Liver (tissue), 9 donors: ENCODE data around the gene CD300H. TPM values are rescaled to one million over a fixed set of nuclear protein-coding genes. Genes with fewer than 3 reads are reported as not detected.
"Not testable (repeated sequence)": the region's sequence is repeated elsewhere in the genome, so short reads cannot be mapped to it uniquely, and the experiment has no call there.

ENCODE experiments used
- DNase-seq: peaks from one replicate; pipeline ENCODE4 v3.0.0-alpha.2; 2017; ENCODE audit warnings: low spot score
- H3K27ac ChIP-seq, 2 donors: one replicate each; pipeline ENCODE4 v1.7.0; 2013; ENCODE audit warnings: inconsistent platforms in 2 of 2, low read length in 2 of 2, control low read depth in 1 of 2, low read depth in 1 of 2, mild to moderate bottlenecking in 1 of 2
- H3K27me3 ChIP-seq, 4 donors: one replicate each; pipeline versions ENCODE4 v1.6.1 to v1.7.0; 2013; ENCODE audit warnings: low read length in 3 of 4, inconsistent platforms in 1 of 4, mild to moderate bottlenecking in 1 of 4, moderate library complexity in 1 of 4; ENCODE audit not compliant: control insufficient read depth in 4 of 4, insufficient read depth in 4 of 4
- H3K36me3 ChIP-seq, 4 donors: one replicate each; pipeline versions ENCODE4 v1.6.1 to v1.7.0; 2013; ENCODE audit warnings: low read length in 3 of 4, mild to moderate bottlenecking in 3 of 4, low read depth in 1 of 4, moderate library complexity in 1 of 4; ENCODE audit not compliant: control insufficient read depth in 4 of 4, insufficient read depth in 3 of 4
- H3K4me1 ChIP-seq, 4 donors: one replicate each; pipeline versions ENCODE4 v1.6.1 to v1.7.0; 2013; ENCODE audit warnings: low read length in 3 of 4, mild to moderate bottlenecking in 3 of 4, moderate library complexity in 1 of 4; ENCODE audit not compliant: control insufficient read depth in 4 of 4, insufficient read depth in 4 of 4
- H3K4me3 ChIP-seq, 3 donors: one replicate each; pipeline versions ENCODE4 v1.6.1 to v1.7.0; 2013; ENCODE audit warnings: low read length in 3 of 3, control low read depth in 1 of 3, low read depth in 1 of 3, mild to moderate bottlenecking in 1 of 3
- H3K9ac ChIP-seq, 2 donors: one replicate each; pipeline ENCODE4 v1.7.0; 2013; ENCODE audit warnings: low read length in 2 of 2, mild to moderate bottlenecking in 2 of 2, moderate library complexity in 2 of 2, control low read depth in 1 of 2, low read depth in 1 of 2
- H3K9me3 ChIP-seq, 4 donors: one replicate each; pipeline versions ENCODE4 v1.6.1 to v1.7.0; 2013; ENCODE audit warnings: low read length in 3 of 4; ENCODE audit not compliant: control insufficient read depth in 4 of 4
- EGR1 ChIP-seq, 2 donors: IDR thresholded peaks; 2 replicates each; pipeline ENCODE4 v1.6.1; 2016 to 2018; ENCODE audit warnings: antibody characterized with exemption in 2 of 2, low read depth in 2 of 2
- FOXA2 ChIP-seq: IDR thresholded peaks from 2 replicates; pipeline ENCODE4 v1.6.1; 2016; ENCODE audit warnings: antibody characterized with exemption
- GABPA ChIP-seq, 2 donors: IDR thresholded peaks in 1 of 2; conservative IDR thresholded peaks in 1 of 2; 2 replicates each; pipeline ENCODE4 v1.6.1; 2016; ENCODE audit warnings: antibody characterized with exemption in 2 of 2, mild to moderate bottlenecking in 1 of 2, moderate library complexity in 1 of 2
- HNF4A ChIP-seq, 2 donors: conservative IDR thresholded peaks; 2 replicates each; pipeline ENCODE4 v1.6.1; 2016; ENCODE audit warnings: antibody characterized with exemption in 2 of 2, mild to moderate bottlenecking in 2 of 2
- JUND ChIP-seq, 2 donors: IDR thresholded peaks; 2 replicates each; pipeline ENCODE4 v1.6.1; 2016; ENCODE audit warnings: antibody characterized with exemption in 2 of 2
- MAX ChIP-seq: IDR thresholded peaks from 2 replicates; pipeline ENCODE4 v1.6.1; 2016; ENCODE audit warnings: antibody characterized with exemption
- RAD21 ChIP-seq, 2 donors: IDR thresholded peaks; 2 replicates each; pipeline ENCODE4 v1.6.1; 2016; ENCODE audit warnings: antibody characterized with exemption in 2 of 2, mild to moderate bottlenecking in 2 of 2
- RXRA ChIP-seq, 2 donors: IDR thresholded peaks; 2 replicates each; pipeline ENCODE4 v1.6.1; 2017 to 2018; ENCODE audit warnings: antibody characterized with exemption in 2 of 2, mild to moderate bottlenecking in 1 of 2
- YY1 ChIP-seq: IDR thresholded peaks from 2 replicates; pipeline ENCODE4 v1.6.1; 2016; ENCODE audit warnings: antibody characterized with exemption, mild to moderate bottlenecking
- WGBS: extraction: QIAGEN DNeasy Blood & Tissue Kit; methylation state at CpG from one replicate; pipeline ENCODE4 v1.1.7; 2013; 5-methylcytosine and 5-hydroxymethylcytosine counted together
- polyA plus RNA-seq, 2 donors: library from polyadenylated mRNA; stranded (reverse) in 1 of 2; unstranded in 1 of 2; fragments of 200-250 nt in 1 of 2; fragments of >200 nt in 1 of 2; fragmentation: Nextera tagmentation in 1 of 2; extraction: Ambion mirVana in 1 of 2; gene quantifications; one replicate each; pipeline versions ENCODE4 v1.2.1 to v1.2.3, GENCODE V29; 2013 to 2015
- total RNA-seq, 2 donors: library from RNA; depleted of rRNA; stranded (reverse); fragments of >200 nt; gene quantifications; one replicate each; pipeline ENCODE4 v1.2.3, GENCODE V29; 2014
- TF ChIP-seq, protein P1 (sequence below): fragments of 150-350 bp; IDR thresholded peaks from 2 replicates; pipeline ENCODE4 v1.5.1; 2017; ENCODE audit warnings: improper control_type of control experiment, low read depth, low read length; ENCODE audit not compliant: missing input control
- TF ChIP-seq, protein P2 (sequence below): IDR thresholded peaks from 2 replicates; pipeline ENCODE4 v1.6.1; 2016; ENCODE audit warnings: antibody characterized with exemption
- donor health status: healthy.
- donor health status: healthy.
- donor health status: healthy.
- donor health status: healthy.
- donor health status: healthy.

CD300H gene
- total and polyA plus RNA-seq, 4 donors = 0.47 TPM; not detected in 3

GRCh38 chr17:74520016-74520434 is 47.3 kb downstream of the CD300H start:
- Histone ChIP-seq H3K27ac (peak overlapping the region; percentile 55 to 73), H3K4me3 (no peak overlapping the region), H3K36me3 (no peaks in the 10 kb centered on the region), H3K27me3 (no peaks in the 10 kb centered on the region), H3K4me1 (no peaks in the 10 kb centered on the region), H3K9ac (no peak overlapping the region), H3K9me3 (no peaks in the 10 kb centered on the region)
- 60% methylated on average over 3 of the region's 3 CpGs for WGBS
- TF ChIP-seq FOXA2 (no peak), MAX (no peak)
- no peak for DNase-seq

GRCh38 chr17:74518413-74518981 is 48.8 kb downstream of the CD300H start:
- not testable (repeated sequence) for DNase-seq, H3K4me3 ChIP-seq, H3K4me1 ChIP-seq, H3K9me3 ChIP-seq, H3K27me3 ChIP-seq, H3K9ac ChIP-seq, H3K27ac ChIP-seq, H3K36me3 ChIP-seq
- 75% methylated on average over 6 of the region's 6 CpGs for whole genome bisulfite sequencing

DNA sequence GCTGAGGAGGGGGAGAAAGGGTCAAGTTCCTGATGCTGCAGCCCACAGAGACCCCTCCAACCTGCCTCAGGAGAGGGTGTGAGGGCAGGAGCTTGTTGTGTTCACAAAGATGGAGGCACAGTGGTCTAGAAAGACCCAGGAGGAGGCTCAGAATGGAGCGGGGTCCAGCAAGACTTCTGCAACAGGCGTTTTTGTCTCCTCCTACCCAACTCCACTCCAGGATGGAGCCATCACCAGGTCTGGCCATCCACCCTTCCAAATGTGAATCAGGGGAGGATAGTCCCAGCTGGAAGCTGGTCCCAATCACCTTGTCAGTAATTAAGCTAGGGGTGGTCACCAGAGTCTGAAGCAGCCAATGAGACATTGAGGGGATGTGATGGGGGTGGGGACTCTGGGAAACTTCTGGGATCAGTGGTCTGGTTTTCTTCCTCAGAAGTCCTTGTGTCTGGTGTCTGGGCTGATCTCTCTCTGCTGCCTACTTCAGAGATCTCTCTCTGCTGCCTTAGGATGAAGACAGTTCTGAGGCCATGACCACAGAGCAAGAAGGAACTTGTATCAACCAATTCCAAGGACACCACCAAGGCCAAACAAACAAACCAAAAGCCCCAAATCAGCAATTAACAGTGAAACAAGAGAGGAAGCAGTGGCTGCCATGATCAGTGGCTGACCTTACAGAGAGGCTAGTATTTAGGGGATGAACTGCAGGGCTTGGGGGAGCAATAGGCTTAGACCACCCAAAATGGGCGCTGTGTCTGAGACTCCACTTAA is 50.6 kb downstream of the CD300H start:
- 85% methylated on average over 3 of the region's 3 CpGs for WGBS
- H3K27me3 ChIP-seq = no peaks in the 10 kb centered on the region
- no peaks in the 10 kb centered on the region for H3K9me3 ChIP-seq
- TF ChIP-seq GABPA (IDR thresholded peaks at IDR 0.05 in 1 of 2, conservative IDR thresholded peaks at IDR 0.05 in 1 of 2) (no peak), MAX (no peak), RAD21 (IDR thresholded peaks at IDR 0.05) (no peak)
- TF ChIP-seq, protein P1, sequence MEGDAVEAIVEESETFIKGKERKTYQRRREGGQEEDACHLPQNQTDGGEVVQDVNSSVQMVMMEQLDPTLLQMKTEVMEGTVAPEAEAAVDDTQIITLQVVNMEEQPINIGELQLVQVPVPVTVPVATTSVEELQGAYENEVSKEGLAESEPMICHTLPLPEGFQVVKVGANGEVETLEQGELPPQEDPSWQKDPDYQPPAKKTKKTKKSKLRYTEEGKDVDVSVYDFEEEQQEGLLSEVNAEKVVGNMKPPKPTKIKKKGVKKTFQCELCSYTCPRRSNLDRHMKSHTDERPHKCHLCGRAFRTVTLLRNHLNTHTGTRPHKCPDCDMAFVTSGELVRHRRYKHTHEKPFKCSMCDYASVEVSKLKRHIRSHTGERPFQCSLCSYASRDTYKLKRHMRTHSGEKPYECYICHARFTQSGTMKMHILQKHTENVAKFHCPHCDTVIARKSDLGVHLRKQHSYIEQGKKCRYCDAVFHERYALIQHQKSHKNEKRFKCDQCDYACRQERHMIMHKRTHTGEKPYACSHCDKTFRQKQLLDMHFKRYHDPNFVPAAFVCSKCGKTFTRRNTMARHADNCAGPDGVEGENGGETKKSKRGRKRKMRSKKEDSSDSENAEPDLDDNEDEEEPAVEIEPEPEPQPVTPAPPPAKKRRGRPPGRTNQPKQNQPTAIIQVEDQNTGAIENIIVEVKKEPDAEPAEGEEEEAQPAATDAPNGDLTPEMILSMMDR = no peak
- H3K9ac ChIP-seq = no peak overlapping the region
- no peaks in the 10 kb centered on the region for H3K4me1 ChIP-seq
- DNase-seq = no peak
- H3K4me3 ChIP-seq = no peak overlapping the region
- H3K36me3 ChIP-seq = no peaks in the 10 kb centered on the region
- H3K27ac ChIP-seq = no peak overlapping the region

DNA sequence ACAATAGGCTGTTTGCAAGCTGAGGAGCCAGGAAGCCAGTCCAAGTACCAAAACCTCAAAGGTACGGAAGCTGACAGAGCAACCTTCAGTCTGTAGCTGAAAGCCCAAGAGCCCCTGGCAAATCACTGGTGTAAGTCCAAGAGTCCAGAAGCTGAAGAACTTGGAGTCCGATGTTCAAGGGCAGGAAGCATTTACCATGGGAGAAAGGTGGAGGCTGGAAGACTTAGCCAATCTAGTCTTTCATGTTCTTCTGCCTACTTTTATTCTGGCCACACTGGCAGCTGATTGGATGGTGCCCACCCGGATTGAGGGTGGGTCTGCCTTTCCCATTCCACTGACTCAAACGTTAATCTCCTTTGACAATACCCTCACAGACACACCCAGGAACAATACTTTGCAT is 51.4 kb downstream of the CD300H start:
- Histone ChIP-seq H3K4me3 (no peak overlapping the region), H3K27ac (no peak overlapping the region), H3K36me3 (no peaks in the 10 kb centered on the region), H3K9ac (no peak overlapping the region), H3K27me3 (no peaks in the 10 kb centered on the region), H3K9me3 (no peaks in the 10 kb centered on the region), H3K4me1 (no peaks in the 10 kb centered on the region)
- DNase-seq = no peak
- 72% methylated on average over 4 of the region's 4 CpGs for WGBS
- TF ChIP-seq, protein P1 = no peak
- no peak for TF ChIP-seq YY1
- TF ChIP-seq RAD21 (IDR thresholded peaks at IDR 0.05) = no peak
- no peak for TF ChIP-seq HNF4A (conservative IDR thresholded peaks at IDR 0.05)
- no peak for TF ChIP-seq MAX
- no peak for TF ChIP-seq EGR1 (IDR thresholded peaks at IDR 0.05; ENCODE audit: low read depth in 2 of 2)
- TF ChIP-seq JUND (IDR thresholded peaks at IDR 0.05) = no peak
- no peak for TF ChIP-seq GABPA (IDR thresholded peaks at IDR 0.05 in 1 of 2, conservative IDR thresholded peaks at IDR 0.05 in 1 of 2)
- TF ChIP-seq, protein P2, sequence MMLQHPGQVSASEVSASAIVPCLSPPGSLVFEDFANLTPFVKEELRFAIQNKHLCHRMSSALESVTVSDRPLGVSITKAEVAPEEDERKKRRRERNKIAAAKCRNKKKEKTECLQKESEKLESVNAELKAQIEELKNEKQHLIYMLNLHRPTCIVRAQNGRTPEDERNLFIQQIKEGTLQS = no peak
- no peak for TF ChIP-seq RXRA (IDR thresholded peaks at IDR 0.05)
